Spleen (tissue), 11 donors: Measurements from ENCODE around the gene MBD2. TPM values are rescaled to one million over a fixed set of nuclear protein-coding genes. Genes with fewer than 3 reads are reported as not detected.

Source experiments
- DNase-seq: peaks from one replicate; pipeline ENCODE4 v3.0.0-alpha.2; 2020
- H3K27ac ChIP-seq, 8 donors: fragments of 200-600 bp; sonication (generic) in 7 of 8; 1 replicate in 4 of 8; 2 replicates in 4 of 8; pipeline versions ENCODE4 v1.5.0 to v1.8.0; 2016 to 2021; ENCODE audit warnings: inconsistent platforms in 4 of 8, mild to moderate bottlenecking in 4 of 8, moderate library complexity in 1 of 8
- H3K27me3 ChIP-seq, 7 donors: fragments of 200-600 bp; sonication (generic) in 6 of 7; replicated peaks in 1 of 7; 1 replicate in 4 of 7; 2 replicates in 3 of 7; pipeline versions ENCODE4 v1.5.0 to v1.8.0; 2016 to 2021; ENCODE audit warnings: inconsistent platforms in 3 of 7, mild to moderate bottlenecking in 1 of 7
- H3K36me3 ChIP-seq, 6 donors: fragments of 200-600 bp; sonication (generic) in 5 of 6; 1 replicate in 4 of 6; 2 replicates in 2 of 6; pipeline versions ENCODE4 v1.5.0 to v1.8.0; 2016 to 2021; ENCODE audit warnings: inconsistent platforms in 2 of 6
- H3K4me1 ChIP-seq, 6 donors: fragments of 200-600 bp; sonication (generic) in 5 of 6; 1 replicate in 3 of 6; 2 replicates in 3 of 6; pipeline versions ENCODE4 v1.5.0 to v1.8.0; 2016 to 2021; ENCODE audit warnings: inconsistent platforms in 3 of 6
- H3K4me3 ChIP-seq, 8 donors: fragments of 200-600 bp; sonication (generic) in 7 of 8; 1 replicate in 4 of 8; 2 replicates in 4 of 8; pipeline versions ENCODE4 v1.5.0 to v1.8.0; 2016 to 2021; ENCODE audit warnings: inconsistent platforms in 4 of 8, mild to moderate bottlenecking in 4 of 8, moderate library complexity in 2 of 8
- H3K9me3 ChIP-seq, 8 donors: fragments of 200-600 bp; sonication (generic) in 7 of 8; 1 replicate in 4 of 8; 2 replicates in 4 of 8; pipeline versions ENCODE4 v1.5.0 to v1.8.0; 2016 to 2021; ENCODE audit warnings: inconsistent platforms in 4 of 8
- POLR2A ChIP-seq, 3 donors: fragments of 450-650 bp; IDR thresholded peaks; one replicate each; pipeline ENCODE4 v1.5.1; 2017; ENCODE audit warnings: antibody characterized with exemption in 3 of 3, mild to moderate bottlenecking in 1 of 3
- POLR2AphosphoS5 ChIP-seq, 3 donors: sonication (generic); formaldehyde crosslinking; IDR thresholded peaks; one replicate each; pipeline ENCODE4 v1.5.1; 2017; ENCODE audit warnings: antibody characterized with exemption in 3 of 3
- WGBS, 5 donors: extraction: QIAGEN DNeasy Blood & Tissue Kit in 3 of 5; methylation state at CpG; one replicate each; pipeline versions ENCODE4 v1.1.5 to v1.1.7; 2013 to 2018; 5-methylcytosine and 5-hydroxymethylcytosine counted together
- intact Hi-C: fragments of 100-400 bp; cut with DNase I; formaldehyde crosslinking; loops from one replicate; pipeline ENCODE4 v1.15.0; 2023; ENCODE audit warnings: low total_unique reads
- polyA plus RNA-seq, 3 donors: library from polyadenylated mRNA; stranded (reverse); fragments of 200-250 nt; gene quantifications; one replicate each; pipeline ENCODE4 v1.2.1, GENCODE V29; 2013
- total RNA-seq, 7 donors: library from RNA; depleted of rRNA in 3 of 7; stranded (reverse); fragments of >200 nt in 3 of 7; fragmentation: NEBNext Ultra II Directional in 4 of 7; extraction: Animal tissue kit (Norgen Biotek cat#: 25700) in 4 of 7; gene quantifications; one replicate each; pipeline versions ENCODE4 v1.1.0 to v1.2.1, GENCODE V29; 2016 to 2021
- TF ChIP-seq, protein P1 (sequence below), 11 experiments: fragments of 200-600 bp in 7 of 11; fragments of 450-650 bp in 4 of 11; sonication (generic) in 4 of 11; IDR thresholded peaks in 8 of 11; conservative IDR thresholded peaks in 3 of 11; 1 replicate in 7 of 11; 2 replicates in 4 of 11; pipeline versions ENCODE4 v1.4.0 to v1.8.0; 2016 to 2021; ENCODE audit warnings: antibody characterized with exemption in 11 of 11, inconsistent platforms in 4 of 11, mild to moderate bottlenecking in 1 of 11
- donor health status: healthy with polysubstance abuse.
- donor health status: DM: no; HTN: no; CAD: no; lungs with moderate emphysema.
- donor health status: DM: no; HTN: no; CAD: no.
- donor health status: Bipolar disorder and iron deficiency.
- donor health status: healthy.
- donor health status: DM: no; HTN: no; CAD: no.
- donor health status: DM: yes; HTN: yes; CAD: no.

The MBD2 gene
- total and polyA plus RNA-seq, 10 donors: 40.7 to 119 (median 54.9) TPM

DNA sequence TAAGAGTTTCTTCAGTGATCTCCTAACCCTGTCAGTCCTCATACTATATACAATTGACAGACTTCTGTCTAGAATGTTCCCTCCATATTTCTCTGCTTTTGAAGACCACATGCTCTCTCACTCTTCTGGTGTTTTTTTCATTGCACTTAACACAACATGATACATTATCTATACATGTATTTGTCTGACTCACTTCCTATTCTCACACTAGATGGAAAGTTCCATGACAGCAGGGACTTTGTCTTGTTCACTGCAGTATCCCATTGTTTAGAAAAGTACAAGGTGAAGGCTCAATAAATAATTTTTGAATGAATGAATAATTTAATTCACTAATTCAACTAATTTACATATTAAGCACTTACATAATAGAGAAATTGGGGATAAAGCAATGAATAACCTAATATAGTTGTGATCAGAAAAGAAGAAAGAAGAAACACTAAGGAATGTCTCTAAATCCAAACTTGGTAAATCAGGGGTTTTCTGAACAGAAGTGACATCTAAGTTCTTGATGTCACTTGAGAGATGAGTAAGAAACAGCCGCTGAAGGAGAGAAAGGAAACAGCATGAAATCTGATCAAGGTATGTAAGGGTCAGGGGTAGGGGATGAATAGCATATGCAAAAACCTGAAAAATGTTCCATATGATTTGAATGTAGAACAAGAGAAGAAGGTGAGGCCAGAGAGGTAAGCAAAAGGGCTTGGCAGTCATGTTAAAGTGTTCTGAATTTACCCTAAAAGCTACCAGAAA is 42.4 kb downstream of the MBD2 start:
- TF ChIP-seq POLR2A (IDR thresholded peaks at IDR 0.05) (no peak), POLR2AphosphoS5 (IDR thresholded peaks at IDR 0.05) (no peak)
- TF ChIP-seq, protein P1, sequence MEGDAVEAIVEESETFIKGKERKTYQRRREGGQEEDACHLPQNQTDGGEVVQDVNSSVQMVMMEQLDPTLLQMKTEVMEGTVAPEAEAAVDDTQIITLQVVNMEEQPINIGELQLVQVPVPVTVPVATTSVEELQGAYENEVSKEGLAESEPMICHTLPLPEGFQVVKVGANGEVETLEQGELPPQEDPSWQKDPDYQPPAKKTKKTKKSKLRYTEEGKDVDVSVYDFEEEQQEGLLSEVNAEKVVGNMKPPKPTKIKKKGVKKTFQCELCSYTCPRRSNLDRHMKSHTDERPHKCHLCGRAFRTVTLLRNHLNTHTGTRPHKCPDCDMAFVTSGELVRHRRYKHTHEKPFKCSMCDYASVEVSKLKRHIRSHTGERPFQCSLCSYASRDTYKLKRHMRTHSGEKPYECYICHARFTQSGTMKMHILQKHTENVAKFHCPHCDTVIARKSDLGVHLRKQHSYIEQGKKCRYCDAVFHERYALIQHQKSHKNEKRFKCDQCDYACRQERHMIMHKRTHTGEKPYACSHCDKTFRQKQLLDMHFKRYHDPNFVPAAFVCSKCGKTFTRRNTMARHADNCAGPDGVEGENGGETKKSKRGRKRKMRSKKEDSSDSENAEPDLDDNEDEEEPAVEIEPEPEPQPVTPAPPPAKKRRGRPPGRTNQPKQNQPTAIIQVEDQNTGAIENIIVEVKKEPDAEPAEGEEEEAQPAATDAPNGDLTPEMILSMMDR (IDR thresholded peaks at IDR 0.05 in 8 of 11, conservative IDR thresholded peaks at IDR 0.05 in 3 of 11): no peak
- Histone ChIP-seq H3K9me3 (no peaks in the 10 kb centered on the region), H3K36me3 (peaks cover 0 to 67% (median 17%) of the 10 kb centered on the region in 6 donors), H3K4me1 (peaks cover 0 to 5% (median 0%) of the 10 kb centered on the region in 6 donors), H3K4me3 (no peak overlapping the region), H3K27me3 (no peaks in the 10 kb centered on the region), H3K27ac (no peak overlapping the region)
- 61 to 83% (median 79%) methylated on average over 1 of the region's 1 CpG for WGBS, 5 donors
- intact Hi-C loops: no loop called here
- no peak for DNase-seq

DNA sequence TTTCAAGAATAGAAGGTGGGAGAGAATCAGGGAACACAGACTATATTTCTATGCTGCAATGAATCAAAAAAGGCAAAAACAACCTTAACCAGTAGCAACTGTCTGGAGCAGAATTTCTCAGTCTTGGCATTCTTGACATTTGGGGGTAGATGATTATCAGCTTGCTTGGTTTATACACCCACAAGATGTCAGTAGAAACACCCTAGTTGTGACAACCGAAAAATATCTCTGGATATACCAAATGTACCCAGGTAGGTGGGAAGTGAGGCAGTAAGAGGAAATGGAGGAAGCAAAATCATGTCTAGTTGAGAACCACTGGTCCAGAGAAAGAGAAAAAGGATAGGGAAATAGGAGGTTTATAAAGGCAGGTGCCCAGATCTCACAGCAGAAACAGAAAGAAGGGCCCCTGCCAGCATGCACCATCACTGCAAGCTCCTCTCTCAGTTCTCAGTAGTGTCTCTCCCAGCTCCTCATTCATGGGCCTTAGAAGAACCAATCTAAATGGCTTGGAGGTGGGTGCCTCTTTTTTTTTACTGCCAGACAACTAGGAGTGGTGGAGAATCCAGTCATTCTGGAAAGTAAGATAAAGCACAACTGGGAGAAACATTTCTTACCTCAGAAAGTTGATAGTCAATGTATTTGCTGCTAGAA is 50.4 kb downstream of the MBD2 start:
- Histone ChIP-seq H3K4me1 (peaks cover 0 to 32% (median 12%) of the 10 kb centered on the region in 6 donors), H3K27ac (no peak overlapping the region), H3K27me3 (no peaks in the 10 kb centered on the region), H3K9me3 (no peaks in the 10 kb centered on the region), H3K4me3 (no peak overlapping the region), H3K36me3 (peaks cover 0 to 59% (median 3%) of the 10 kb centered on the region in 6 donors)
- WGBS, 5 donors: 60 to 90% (median 75%) methylated on average over 1 of the region's 1 CpG
- TF ChIP-seq, protein P1 (IDR thresholded peaks at IDR 0.05 in 8 of 11, conservative IDR thresholded peaks at IDR 0.05 in 3 of 11): no peak
- TF ChIP-seq POLR2AphosphoS5 (IDR thresholded peaks at IDR 0.05) (no peak), POLR2A (IDR thresholded peaks at IDR 0.05) (no peak)
- DNase-seq: no peak
- intact Hi-C loops: no loop called here

DNA sequence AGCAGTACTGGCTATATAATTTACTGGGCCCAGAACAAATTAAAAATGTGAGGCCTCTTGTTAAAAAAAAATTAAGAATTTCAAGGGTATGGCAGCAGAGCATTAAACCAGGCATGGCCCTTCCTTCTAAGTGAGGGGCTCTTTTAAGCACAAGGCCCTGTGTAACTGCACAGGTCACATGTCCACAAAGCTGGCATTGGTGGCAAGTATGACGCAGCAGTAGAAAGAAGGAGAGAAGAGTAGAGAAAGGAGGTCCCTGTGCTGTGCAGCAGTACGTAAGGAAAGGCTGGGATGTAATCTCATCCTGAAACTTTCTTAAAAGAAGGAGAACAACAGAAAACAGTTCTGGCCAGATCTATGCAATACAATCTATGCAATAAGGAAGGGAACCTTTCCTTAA is 51.2 kb downstream of the MBD2 start:
- intact Hi-C loops: no loop called here
- TF ChIP-seq POLR2AphosphoS5 (IDR thresholded peaks at IDR 0.05) (no peak), POLR2A (IDR thresholded peaks at IDR 0.05) (no peak)
- TF ChIP-seq, protein P1 (IDR thresholded peaks at IDR 0.05 in 8 of 11, conservative IDR thresholded peaks at IDR 0.05 in 3 of 11): no peak

More for the DNA sequence above, 51.2 kb downstream of the MBD2 start:
- Histone ChIP-seq H3K27ac (no peak overlapping the region), H3K4me3 (no peak overlapping the region), H3K36me3 (peaks cover 0 to 61% (median 3%) of the 10 kb centered on the region in 6 donors), H3K9me3 (no peaks in the 10 kb centered on the region), H3K4me1 (peaks cover 0 to 37% (median 15%) of the 10 kb centered on the region in 6 donors), H3K27me3 (no peaks in the 10 kb centered on the region)
- no peak for DNase-seq
- WGBS, 5 donors: 91 to 98% (median 95%) methylated on average over 2 of the region's 2 CpGs
